ENCODE data around the gene TOX2.

TOX2 gene

DNA sequence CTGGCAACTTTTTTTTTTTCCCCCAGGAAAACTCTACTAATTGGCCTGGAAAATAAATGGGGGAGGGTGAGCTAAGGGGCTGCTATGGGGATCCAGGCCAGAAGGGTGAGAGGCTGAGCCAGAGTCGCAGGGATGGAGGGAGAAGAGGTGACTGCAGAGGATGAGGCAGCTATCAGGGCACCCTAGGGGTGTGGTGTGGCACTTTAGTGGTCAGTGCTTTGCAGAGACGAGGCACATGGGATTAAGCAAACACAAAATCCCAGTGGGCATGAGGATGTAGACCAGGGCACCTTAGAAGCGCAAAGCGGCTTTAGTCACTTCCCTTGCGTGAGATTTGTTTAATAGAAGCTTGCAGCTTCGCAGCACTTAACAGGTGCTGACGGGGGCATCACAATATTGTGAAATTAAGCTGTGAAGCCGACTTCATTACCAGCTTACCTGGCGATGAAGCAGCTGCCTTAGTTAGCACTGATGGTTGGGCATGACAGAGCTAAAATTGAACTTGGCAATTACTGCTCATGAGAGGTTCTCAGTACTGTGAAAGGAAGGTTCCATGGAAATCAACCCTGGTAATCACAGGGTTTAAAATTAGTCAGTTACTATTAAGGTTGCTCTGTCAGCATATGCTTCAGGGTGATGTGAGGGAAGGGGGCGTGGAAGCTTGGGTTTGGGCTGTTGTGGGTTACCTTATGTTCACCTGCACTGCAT, 26.0 kb downstream of the TOX2 start:
- DNase-seq (ENCODE audit: low read depth) = no peak

DNA sequence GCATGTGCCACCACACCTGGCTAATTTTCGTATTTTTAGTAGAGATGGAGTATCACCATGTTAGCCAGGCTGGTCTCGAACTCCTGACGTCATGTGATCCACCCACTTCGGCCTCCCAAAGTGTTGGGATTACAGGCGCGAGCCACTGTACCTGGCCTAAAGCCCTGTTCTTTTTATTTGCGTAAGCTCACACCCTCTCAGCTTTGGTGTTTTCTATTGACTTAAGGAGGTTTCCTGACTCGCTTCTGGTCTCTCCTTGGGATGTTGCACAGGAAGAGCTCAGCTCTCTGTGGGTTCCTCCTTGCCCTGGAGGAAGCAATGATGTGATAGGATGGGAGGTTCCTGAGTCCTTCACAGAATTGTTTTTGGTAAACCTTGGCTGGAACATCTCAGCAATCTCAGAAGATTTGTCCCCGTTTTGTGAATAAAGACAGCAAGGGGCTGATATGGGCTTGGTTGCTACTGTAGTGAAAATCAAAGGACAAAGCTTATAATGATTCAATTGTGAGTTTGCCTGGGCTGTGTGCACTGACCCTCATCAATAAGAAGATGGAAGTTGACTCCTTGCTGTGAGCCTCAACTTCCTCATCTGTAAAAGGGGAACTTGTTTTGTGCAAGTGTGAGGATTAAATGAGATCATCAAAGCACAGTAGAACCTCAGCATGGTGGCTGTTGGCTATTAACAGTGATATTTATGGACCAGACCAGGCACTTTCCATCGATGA, 27.0 kb downstream of the TOX2 start:
- DNase-seq (ENCODE audit: low read depth) = no peak

DNA sequence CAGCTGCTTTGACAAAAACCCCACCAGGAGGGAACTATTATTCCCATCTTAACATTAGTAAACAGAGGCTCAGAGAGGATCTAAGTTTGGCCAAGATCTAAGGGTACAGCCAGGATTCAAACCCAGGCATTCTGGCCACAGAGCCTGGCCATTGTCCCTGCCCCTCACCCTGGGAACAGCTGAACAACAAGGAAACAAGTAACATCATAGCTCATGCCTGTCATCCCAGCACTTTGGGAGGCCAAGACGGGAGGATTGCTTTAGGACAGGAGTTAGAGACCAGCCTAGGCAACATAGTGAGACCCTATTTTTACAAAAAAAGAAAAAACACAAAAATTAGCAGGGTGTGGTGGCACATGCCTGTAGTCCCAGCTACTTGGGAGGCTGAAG, 27.5 kb downstream of the TOX2 start:
- DNase-seq (ENCODE audit: low read depth) = no peak

DNA sequence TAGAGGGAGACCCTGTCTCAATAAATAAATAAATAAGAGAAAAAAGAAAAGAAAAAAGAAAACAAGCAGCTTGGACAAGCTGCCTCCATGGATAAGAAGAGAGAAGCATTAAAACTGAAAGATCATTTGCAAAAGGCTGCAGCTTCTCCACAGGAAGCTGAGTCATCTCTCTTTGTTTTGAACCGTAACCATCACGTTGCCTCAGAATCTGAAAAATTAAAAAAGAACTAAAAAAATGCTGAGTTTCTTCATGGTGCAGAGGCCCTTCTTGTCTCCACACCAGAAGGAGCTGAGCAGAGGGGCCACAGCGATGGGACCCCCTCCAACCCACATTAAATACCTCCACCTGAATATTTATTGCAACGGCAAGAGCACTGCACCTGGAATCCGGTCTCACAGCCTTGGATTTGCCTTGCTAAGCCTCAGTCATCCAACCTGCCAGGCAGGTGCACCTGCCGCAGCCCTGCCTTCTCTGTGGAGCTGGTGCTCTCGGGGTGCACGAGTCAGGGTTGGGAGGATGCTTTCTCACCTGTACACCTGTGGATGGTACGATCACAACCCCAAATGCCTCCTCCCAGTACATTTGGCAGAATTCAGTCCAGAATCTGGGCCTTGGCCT, 28.1 kb downstream of the TOX2 start:
- DNase-seq (ENCODE audit: low read depth) = no peak

DNA sequence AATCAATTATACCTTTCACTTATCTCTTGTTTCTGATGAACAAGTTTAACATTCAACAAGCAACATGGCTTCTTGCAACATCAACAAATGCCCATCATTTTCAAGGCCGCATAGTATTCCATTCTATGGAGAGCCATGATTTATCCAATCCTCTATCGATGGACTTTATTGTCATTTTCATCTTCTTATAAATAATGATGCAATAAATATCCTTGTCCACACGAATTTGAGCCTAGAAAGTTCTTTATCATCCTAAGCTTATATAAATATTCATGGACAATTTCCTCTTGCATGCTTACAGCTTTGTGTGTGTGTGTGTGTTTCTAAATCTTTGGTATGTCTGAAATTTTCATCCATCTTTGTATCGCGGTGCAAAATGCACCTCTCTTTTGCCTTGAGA, 29.1 kb downstream of the TOX2 start:
- no peak for DNase-seq (ENCODE audit: low read depth)

DNA sequence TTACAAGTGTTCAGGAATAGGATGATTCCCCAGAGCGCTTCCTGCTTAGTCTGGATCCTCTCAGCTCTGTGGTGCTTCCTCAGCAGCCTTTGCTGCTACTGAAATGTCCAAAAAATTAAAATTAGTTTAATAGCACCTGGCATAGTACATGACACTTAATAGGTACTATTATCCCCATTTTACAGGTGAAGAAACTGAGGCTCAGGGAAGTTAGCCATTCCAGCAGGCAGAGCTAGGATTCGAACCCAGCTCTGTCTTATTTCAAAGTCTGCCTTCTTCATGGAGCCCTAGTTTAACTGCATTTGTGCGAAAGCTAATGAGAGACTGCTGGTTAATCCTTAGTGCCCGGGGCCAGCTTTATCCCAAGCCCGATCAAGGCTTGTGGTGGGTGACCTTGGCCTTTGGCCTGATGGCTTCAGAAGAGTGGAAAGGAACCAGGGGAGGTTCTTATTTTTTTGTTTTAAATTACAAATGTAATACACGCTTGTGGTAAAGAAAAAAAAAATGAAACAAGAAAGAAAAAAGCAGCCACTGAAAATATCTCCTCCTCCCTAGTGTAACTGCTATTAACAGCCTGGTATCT, 30.1 kb downstream of the TOX2 start:
- DNase-seq (ENCODE audit: low read depth) = no peak

DNA sequence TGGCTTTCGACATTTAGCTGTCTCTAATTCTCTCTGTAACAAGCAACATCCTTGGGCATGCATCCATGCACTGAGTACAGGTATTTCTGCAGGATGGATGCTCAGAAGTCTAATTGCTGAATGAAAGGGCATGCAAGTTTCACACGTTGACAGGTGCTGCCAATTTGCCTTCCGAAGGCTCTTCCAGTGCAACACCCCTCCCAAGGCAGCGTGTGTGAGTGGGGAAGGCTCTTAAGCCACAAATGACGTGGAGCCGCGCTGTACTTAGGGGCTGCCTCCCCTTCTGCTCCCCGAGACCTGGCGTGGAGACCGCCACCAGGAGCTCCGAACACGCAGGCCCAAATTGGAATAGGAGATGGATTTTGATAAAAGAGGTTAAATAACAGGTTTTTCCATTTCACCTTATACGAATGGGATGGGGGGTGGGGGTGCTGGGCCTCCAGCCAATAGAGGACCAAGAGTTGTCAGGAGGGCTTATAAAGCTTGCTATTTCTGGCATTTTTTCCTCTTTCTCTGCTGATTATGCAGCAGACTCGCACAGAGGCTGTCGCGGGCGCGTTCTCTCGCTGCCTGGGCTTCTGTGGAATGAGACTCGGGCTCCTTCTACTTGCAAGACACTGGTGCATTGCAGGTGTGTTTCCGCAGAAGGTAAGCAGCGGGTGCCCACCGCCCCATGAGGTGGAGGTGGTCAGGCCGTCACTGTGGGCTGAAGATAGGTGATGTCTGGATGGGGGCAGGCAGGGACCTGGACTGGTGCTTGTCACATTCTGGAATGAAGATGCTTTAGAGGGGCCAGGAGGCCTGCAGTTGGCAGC, 30.9 kb downstream of the TOX2 start:
- no peak for DNase-seq (ENCODE audit: low read depth)

DNA sequence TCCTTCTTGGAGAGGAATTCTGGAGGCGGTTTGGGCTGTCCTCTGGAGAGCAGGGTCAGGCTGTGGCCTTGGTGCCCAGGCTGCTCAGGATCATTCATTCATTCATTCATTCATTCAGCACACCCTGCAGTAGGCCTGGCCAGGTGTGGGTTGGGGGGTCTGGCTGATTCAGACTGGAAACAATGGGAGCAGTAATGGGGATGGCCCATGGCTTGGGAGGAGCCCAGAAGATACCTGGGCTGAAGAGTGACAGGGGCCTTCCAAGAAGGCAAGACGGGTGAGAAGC, 31.5 kb downstream of the TOX2 start:
- no peak for DNase-seq (ENCODE audit: low read depth)

DNA sequence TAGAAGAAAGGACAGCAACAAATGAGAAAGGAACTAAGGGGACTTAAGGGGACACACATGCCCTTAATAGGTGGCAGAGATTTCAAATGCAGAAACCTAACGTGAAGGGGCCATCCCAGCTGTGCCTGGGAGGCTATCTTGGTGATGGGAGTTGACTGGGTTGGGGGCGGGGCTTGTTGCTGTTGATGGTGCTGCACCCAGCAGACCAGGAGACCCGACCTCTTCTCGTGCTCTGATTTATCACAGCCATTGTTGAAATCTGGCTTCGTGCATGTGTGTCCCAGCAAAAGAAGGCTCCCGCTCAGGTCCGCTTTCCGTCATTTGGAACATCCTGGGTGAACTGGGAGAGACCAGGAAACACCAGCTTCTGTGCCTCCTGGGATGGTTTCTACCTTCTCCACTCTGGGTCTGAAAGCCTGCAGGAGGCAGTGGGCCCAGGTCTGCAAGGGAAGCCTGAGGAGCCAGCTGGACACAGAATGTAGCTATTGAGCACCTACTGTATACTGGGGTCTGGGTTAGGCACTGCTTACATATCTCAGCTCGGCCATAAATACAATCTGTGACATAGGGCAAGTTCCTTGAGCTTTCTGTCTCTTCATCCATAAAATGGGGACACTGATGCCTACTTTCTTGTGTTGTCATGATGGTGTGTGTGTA, 32.1 kb downstream of the TOX2 start:
- DNase-seq (ENCODE audit: low read depth) = no peak

DNA sequence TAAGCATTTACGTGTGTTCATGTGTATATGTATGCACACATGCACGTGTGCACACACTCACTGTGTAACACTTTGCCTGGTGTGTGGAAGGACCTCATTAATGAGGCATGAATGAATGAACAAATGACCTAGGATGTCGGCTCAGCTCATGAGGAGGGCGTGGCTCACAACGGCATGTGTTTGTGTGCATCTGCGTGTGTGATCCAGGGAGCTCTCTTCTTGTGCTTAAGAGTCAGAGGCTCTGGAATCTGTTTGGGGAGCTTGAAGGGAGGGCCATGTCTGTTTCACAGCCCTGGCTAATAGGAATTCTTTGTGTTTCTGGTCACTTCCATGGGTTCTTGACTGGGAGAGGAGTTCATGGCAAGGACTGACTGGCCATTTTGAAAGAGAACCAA, 32.7 kb downstream of the TOX2 start:
- no peak for DNase-seq (ENCODE audit: low read depth)

DNA sequence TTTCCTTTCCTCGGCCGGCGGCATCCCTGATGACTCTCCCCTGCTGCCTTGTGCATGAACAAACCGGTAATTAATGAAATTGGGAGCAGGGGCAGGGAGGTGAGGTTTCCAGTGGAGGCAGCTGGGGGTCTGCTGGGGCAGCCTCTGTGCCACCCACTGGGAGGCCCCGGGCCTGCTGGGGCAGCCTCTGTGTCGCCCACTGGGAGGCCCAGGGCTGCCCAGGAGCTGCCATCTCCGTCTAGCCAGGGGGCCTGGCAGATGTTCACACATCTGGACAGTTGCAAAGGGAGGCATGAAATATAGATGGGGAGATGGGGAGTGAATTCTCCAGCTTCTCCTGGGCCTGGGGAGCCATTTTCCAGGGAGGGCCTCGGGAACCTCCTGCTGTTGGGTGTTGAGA, 33.8 kb downstream of the TOX2 start:
- no peak for DNase-seq (ENCODE audit: low read depth)

DNA sequence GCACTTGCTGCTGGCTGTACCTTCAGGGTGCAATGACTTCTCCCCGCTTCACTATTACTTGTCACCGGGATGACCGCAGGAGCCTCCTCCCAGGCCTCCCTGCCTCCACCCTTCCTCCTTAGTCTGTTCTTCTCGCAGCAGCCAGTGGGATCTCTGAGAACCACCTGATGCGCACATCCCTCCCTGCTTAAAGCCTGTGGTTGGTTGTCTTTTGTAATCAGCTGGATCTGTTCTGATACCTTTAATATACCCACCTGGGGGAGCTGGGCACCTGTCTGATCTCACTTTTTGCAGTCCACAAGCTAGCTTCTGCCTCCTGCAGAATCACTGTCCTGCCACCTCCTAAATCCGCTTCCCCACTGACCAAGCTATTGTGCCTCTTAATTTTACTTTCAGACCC, 34.6 kb downstream of the TOX2 start:
- DNase-seq (ENCODE audit: low read depth) = no peak

DNA sequence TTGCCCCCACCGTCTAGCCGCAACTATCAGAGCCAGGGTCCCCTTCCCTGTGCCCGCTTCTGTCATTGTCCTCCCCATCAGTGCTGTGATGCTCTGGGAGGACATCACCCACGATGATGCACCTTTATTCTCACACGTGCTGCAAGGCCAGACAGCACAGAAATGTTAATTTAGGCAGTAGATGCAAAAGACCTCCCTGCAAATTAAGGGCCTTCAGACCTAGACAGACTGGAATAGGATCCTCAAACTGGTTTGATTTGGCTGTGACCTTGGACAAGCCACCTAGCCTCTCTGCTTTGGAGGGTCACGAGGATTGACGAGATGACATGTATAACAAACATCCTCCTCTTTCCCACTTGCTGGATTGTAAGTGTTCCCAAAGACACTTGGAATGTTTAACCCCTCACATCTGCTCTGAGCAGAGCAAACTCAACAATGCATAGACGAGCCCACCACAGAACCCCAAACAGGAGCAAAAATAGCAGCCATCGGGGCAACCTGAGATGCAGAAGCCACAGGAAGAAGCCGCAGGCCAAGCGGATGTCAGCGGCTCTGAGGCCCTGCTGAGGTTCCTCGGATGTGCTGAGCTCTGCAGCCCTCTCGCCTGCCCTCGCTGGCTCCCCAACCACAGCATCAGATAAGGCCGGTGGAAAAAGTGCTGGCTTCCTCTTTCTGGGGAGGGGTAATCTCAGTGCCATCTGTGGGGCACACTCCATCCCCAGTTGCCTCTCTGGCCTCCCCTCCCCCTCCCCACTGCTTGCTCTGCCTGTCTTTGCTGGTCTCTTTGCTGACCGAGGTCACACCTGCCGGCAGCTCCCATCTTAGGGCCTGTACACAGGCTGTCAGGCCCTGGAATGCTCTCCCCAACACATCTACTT, 35.3 kb downstream of the TOX2 start:
- peak; percentile 65 for DNase-seq (ENCODE audit: low read depth)

DNA sequence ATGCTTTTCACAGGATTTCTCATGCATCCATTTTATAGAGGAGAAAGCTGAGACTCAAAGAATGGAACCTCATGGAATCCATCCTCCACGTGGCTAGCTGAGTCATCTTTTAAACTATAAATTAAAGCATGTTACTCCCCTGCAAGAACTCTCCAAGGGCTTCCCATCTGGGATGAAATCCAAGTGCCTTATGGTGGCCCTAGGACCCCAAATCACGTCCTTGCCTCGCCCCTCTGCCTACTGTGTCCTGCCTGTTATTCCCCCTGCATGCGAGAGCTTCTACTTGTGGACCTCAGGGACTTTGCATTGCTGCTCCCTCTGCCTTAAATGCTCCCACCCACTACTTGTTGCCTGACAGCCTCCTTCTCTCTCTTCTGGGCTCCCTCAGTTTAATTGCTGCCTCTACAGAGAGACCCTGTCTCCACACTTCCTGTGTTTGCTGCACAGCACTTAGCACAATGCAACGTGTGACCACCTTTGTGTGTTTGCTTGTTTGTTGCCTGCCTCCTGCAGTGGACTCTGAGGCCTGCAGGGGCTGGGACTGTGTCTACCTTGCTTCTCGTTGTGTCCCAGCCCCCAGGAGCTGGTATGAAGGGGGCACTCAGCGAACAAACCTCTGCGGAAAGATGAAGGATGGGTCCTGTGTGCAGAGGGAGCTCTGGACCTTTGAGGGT, 39.4 kb downstream of the TOX2 start:
- DNase-seq (ENCODE audit: low read depth) = no peak

DNA sequence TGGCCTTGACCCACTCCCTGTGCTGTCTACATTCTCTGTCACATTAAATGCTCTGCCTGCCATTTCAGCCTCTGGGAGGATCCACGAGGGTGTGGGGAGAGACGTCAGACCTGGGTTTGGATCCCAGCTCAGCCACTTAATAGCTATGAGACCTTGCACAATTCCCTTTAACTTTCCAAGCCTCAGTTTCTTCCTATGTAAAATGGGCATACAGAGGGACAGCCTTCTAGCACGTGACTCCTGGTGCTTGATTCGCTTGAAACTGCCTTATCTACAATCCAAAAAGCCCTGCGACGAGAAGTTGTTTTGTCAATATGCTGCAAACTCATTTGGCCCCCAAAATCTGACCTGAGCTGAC, 40.0 kb downstream of the TOX2 start:
- DNase-seq (ENCODE audit: low read depth) = no peak

DNA sequence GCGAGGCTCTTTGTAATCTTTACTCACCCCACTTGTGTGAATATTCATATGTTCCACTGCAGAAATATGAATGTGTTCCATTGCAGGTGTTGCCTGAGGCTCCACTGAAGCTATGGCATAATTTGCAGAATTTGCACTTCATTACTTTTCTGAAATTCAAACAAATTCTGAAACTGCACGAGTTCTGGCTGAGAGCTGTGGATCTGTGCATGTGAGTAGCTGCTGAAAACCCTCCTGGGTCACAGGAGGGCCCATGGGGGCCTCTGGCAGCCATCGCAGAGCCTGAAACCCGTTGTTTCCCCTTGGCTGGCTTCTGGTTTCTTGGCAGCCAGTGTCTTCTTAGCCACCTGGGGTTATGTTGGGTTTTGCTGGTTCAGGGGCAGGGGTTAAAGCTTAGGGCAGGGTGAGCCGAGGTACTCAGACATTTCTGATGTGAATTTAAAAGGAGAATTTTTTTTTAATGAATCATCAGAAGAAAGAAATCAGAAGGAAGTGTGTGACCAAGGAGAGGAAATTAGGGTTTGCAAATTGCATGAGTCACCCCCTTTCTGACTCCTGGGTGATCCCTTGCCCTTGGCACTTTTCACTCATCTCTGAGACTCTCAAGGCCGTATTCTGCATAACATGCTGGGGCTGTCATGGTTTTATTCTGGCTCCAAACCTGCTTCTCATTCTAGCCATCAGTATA, 40.6 kb downstream of the TOX2 start:
- DNase-seq (ENCODE audit: low read depth) = peak; percentile 23

DNA sequence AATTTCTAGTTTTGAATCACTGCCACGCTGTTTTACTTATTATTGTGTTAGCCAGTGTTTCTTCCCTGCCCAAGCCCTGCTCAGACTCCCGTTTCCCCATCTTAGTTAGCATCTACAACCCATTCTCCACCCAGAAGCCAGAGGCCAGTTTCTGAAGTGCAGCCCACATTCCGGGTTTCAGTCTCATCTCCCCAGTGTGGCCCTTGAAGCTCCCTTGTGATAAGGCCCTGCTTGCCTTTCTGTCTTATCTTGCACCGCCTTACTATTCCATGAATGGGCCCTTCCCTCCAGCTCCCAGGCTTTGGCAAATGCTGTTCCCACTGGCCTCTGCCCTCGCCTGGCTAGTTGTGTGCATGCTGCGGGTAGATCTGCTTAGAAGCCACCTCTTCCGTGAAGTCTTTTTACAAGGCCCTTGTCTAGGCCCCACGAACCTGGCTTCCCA, 41.1 kb downstream of the TOX2 start:
- no peak for DNase-seq (ENCODE audit: low read depth)

DNA sequence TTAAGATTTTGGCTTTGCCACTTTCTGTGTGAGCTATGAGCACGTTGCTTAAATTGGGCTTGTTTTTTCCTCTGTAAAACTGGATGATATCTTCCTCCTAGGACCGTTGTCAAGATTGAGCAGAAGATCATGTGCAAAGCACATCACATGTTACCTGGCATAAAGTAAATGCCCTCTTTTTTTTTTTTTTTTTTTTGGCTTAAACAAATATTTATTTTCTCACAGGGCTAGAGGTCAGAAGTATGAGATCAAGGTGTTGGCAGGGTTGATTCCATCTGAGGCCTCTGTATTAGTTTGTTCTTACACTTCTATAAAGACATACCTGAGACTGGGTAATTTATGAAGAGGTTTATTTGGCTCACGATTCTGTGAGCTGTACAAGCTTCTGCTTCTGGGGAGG, 42.7 kb downstream of the TOX2 start:
- no peak for DNase-seq (ENCODE audit: low read depth)

DNA sequence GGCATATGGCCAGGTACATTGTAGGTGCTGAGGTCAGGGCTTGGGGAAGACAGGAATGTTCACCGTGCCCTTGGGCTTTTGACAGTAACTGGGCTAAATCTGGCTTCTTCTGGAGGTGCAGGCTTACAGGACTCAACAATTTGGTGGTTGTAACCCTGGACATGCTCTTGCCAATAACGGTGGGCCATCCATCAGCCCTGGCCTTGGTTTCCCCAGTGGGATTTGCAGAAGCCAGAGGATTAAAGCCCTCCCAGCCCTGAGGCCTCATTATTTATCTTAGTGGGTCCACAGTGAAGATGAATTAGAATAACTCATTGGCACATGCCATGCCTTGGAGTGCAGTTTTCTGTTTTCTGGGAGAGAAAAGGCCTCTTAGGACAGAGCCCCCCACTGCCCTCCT, 44.0 kb downstream of the TOX2 start:
- no peak for DNase-seq (ENCODE audit: low read depth)

All from activated T-cell treated with anti-CD3 and anti-CD28 coated beads for 48 hours (primary cell).